C4-2B (cell line): ENCODE measurements around the gene HIRA.

ENCODE experiments used
- CTCF ChIP-seq: fragments of 450-650 bp; conservative IDR thresholded peaks from 2 replicates; pipeline ENCODE4 v1.5.1; 2017; ENCODE audit warnings: mild to moderate bottlenecking
- ZFX ChIP-seq: fragments of 450-650 bp; IDR thresholded peaks from 2 replicates; pipeline ENCODE4 v1.6.1; 2017

GRCh38 chr22:19398206-19398605 lies 33.3 kb downstream of the HIRA start:
- TF ChIP-seq CTCF (no peak), ZFX (no peak)
